Measurements from ENCODE around the gene RPRD2. TPM values are rescaled to one million over a fixed set of nuclear protein-coding genes. Genes with fewer than 3 reads are reported as not detected.
A peak's percentile ranks its signal among the peaks of the same experiment; 100 is the strongest.
"Not testable (repeated sequence)": the region's sequence is repeated elsewhere in the genome, so short reads cannot be mapped to it uniquely, and the experiment has no call there.

RPRD2 gene
- total RNA-seq, result 12.0 TPM

- peak within 1 kb of the TSS; percentile 92 to 97 (median 93) for H3K4me3 ChIP-seq (ENCODE audit: low read length in 3 of 3)
- H3K36me3 ChIP-seq (ENCODE audit: control insufficient read depth in 3 of 3, insufficient read depth in 3 of 3, low read length in 3 of 3), result no peaks in the 10 kb centered on the region
- no peaks in the 10 kb centered on the region for H3K9me3 ChIP-seq (ENCODE audit: control insufficient read depth in 3 of 3, low read length in 3 of 3)
- H3K4me1 ChIP-seq (ENCODE audit: control insufficient read depth in 3 of 3, insufficient read depth in 3 of 3, low read length in 3 of 3), result peaks cover 10 to 20% (median 13%) of the 10 kb centered on the region in 3 donors
- peak within 1 kb of the TSS; percentile 93 to 99 (median 99) for H3K9ac ChIP-seq (ENCODE audit: low read depth in 1 of 3, low read length in 3 of 3)
- H3K27me3 ChIP-seq (ENCODE audit: control insufficient read depth in 3 of 3, insufficient read depth in 3 of 3, low read length in 3 of 3), result no peaks in the 10 kb centered on the region
- peak within 1 kb of the TSS; percentile 97 for H3K27ac ChIP-seq (ENCODE audit: low read depth, low read length)
Measured at GRCh38 chr1:150363426-150364230, at the start of gene RPRD2. TSS of gene RPRD2 (plus strand) at chr1:150364147. CDS start at chr1:150364715, 568 bp downstream.

- not testable (repeated sequence) for H3K36me3 ChIP-seq (ENCODE audit: control insufficient read depth in 3 of 3, insufficient read depth in 3 of 3, low read length in 3 of 3)
Measured at GRCh38 chr1:150314691-150315090, 49.3 kb upstream of the RPRD2 start.

GRCh38 chr1:150320667-150320978 is 43.3 kb upstream of the RPRD2 start:
- Histone ChIP-seq H3K27me3 (ENCODE audit: control insufficient read depth in 3 of 3, insufficient read depth in 3 of 3, low read length in 3 of 3) (no peaks in the 10 kb centered on the region), H3K9ac (ENCODE audit: low read depth in 1 of 3, low read length in 3 of 3) (peak overlapping the region in 1 of 3 donors; percentile 92), H3K4me3 (ENCODE audit: low read length in 3 of 3) (peak overlapping the region; percentile 94 to 98 (median 97)), H3K36me3 (ENCODE audit: control insufficient read depth in 3 of 3, insufficient read depth in 3 of 3, low read length in 3 of 3) (peaks cover 5 to 10% (median 6%) of the 10 kb centered on the region in 3 donors), H3K4me1 (ENCODE audit: control insufficient read depth in 3 of 3, insufficient read depth in 3 of 3, low read length in 3 of 3) (peaks cover 6 to 14% (median 7%) of the 10 kb centered on the region in 3 donors), H3K9me3 (ENCODE audit: control insufficient read depth in 3 of 3, low read length in 3 of 3) (no peaks in the 10 kb centered on the region), H3K27ac (ENCODE audit: low read depth, low read length) (peak overlapping the region; percentile 89)

More at GRCh38 chr1:150314691-150315090, 49.3 kb upstream of the RPRD2 start:
- H3K4me3 ChIP-seq (ENCODE audit: low read length in 3 of 3); H3K9ac ChIP-seq (ENCODE audit: low read depth in 1 of 3, low read length in 3 of 3); H3K27me3 ChIP-seq (ENCODE audit: control insufficient read depth in 3 of 3, insufficient read depth in 3 of 3, low read length in 3 of 3); H3K27ac ChIP-seq (ENCODE audit: low read depth, low read length); H3K9me3 ChIP-seq (ENCODE audit: control insufficient read depth in 3 of 3, low read length in 3 of 3); H3K4me1 ChIP-seq (ENCODE audit: control insufficient read depth in 3 of 3, insufficient read depth in 3 of 3, low read length in 3 of 3): not testable (repeated sequence)

- Histone ChIP-seq H3K4me1 (ENCODE audit: control insufficient read depth in 3 of 3, insufficient read depth in 3 of 3, low read length in 3 of 3) (peaks cover 6 to 14% (median 7%) of the 10 kb centered on the region in 3 donors), H3K4me3 (ENCODE audit: low read length in 3 of 3) (peak overlapping the region; percentile 94 to 98 (median 97)), H3K27me3 (ENCODE audit: control insufficient read depth in 3 of 3, insufficient read depth in 3 of 3, low read length in 3 of 3) (no peaks in the 10 kb centered on the region), H3K36me3 (ENCODE audit: control insufficient read depth in 3 of 3, insufficient read depth in 3 of 3, low read length in 3 of 3) (peaks cover 15 to 22% (median 17%) of the 10 kb centered on the region in 3 donors), H3K9me3 (ENCODE audit: control insufficient read depth in 3 of 3, low read length in 3 of 3) (no peaks in the 10 kb centered on the region), H3K9ac (ENCODE audit: low read depth in 1 of 3, low read length in 3 of 3) (peak overlapping the region; percentile 92 to 93 (median 92)), H3K27ac (ENCODE audit: low read depth, low read length) (peak overlapping the region; percentile 89)
Measured at GRCh38 chr1:150321826-150322166, 42.2 kb upstream of the RPRD2 start.

GRCh38 chr1:150322310-150322709 is 41.6 kb upstream of the RPRD2 start:
- H3K27me3 ChIP-seq (ENCODE audit: control insufficient read depth in 3 of 3, insufficient read depth in 3 of 3, low read length in 3 of 3), result no peaks in the 10 kb centered on the region
- H3K9ac ChIP-seq (ENCODE audit: low read depth in 1 of 3, low read length in 3 of 3), result peak overlapping the region; percentile 92 to 93 (median 92)
- H3K36me3 ChIP-seq (ENCODE audit: control insufficient read depth in 3 of 3, insufficient read depth in 3 of 3, low read length in 3 of 3), result peaks cover 20 to 25% (median 20%) of the 10 kb centered on the region in 3 donors
- peak overlapping the region; percentile 89 for H3K27ac ChIP-seq (ENCODE audit: low read depth, low read length)
- H3K4me3 ChIP-seq (ENCODE audit: low read length in 3 of 3), result peak overlapping the region; percentile 94 to 98 (median 97)
- peaks cover 6 to 14% (median 7%) of the 10 kb centered on the region in 3 donors for H3K4me1 ChIP-seq (ENCODE audit: control insufficient read depth in 3 of 3, insufficient read depth in 3 of 3, low read length in 3 of 3)
- H3K9me3 ChIP-seq (ENCODE audit: control insufficient read depth in 3 of 3, low read length in 3 of 3), result no peaks in the 10 kb centered on the region

GRCh38 chr1:150332651-150333290 is 31.2 kb upstream of the RPRD2 start:
- Histone ChIP-seq H3K4me1 (ENCODE audit: control insufficient read depth in 3 of 3, insufficient read depth in 3 of 3, low read length in 3 of 3) (no peaks in the 10 kb centered on the region), H3K9ac (ENCODE audit: low read depth in 1 of 3, low read length in 3 of 3) (no peak overlapping the region), H3K36me3 (ENCODE audit: control insufficient read depth in 3 of 3, insufficient read depth in 3 of 3, low read length in 3 of 3) (peaks cover 51 to 71% (median 56%) of the 10 kb centered on the region in 3 donors), H3K9me3 (ENCODE audit: control insufficient read depth in 3 of 3, low read length in 3 of 3) (no peaks in the 10 kb centered on the region), H3K27ac (ENCODE audit: low read depth, low read length) (no peak overlapping the region), H3K4me3 (ENCODE audit: low read length in 3 of 3) (no peak overlapping the region), H3K27me3 (ENCODE audit: control insufficient read depth in 3 of 3, insufficient read depth in 3 of 3, low read length in 3 of 3) (no peaks in the 10 kb centered on the region)

GRCh38 chr1:150346316-150346715 is 17.6 kb upstream of the RPRD2 start:
- Histone ChIP-seq H3K4me1 (ENCODE audit: control insufficient read depth in 3 of 3, insufficient read depth in 3 of 3, low read length in 3 of 3) (no peaks in the 10 kb centered on the region), H3K9ac (ENCODE audit: low read depth in 1 of 3, low read length in 3 of 3) (no peak overlapping the region), H3K4me3 (ENCODE audit: low read length in 3 of 3) (no peak overlapping the region), H3K36me3 (ENCODE audit: control insufficient read depth in 3 of 3, insufficient read depth in 3 of 3, low read length in 3 of 3) (peaks cover 25 to 57% (median 55%) of the 10 kb centered on the region in 3 donors), H3K27me3 (ENCODE audit: control insufficient read depth in 3 of 3, insufficient read depth in 3 of 3, low read length in 3 of 3) (no peaks in the 10 kb centered on the region), H3K27ac (ENCODE audit: low read depth, low read length) (no peak overlapping the region), H3K9me3 (ENCODE audit: control insufficient read depth in 3 of 3, low read length in 3 of 3) (no peaks in the 10 kb centered on the region)

- Histone ChIP-seq H3K9me3 (ENCODE audit: control insufficient read depth in 3 of 3, low read length in 3 of 3) (no peaks in the 10 kb centered on the region), H3K27me3 (ENCODE audit: control insufficient read depth in 3 of 3, insufficient read depth in 3 of 3, low read length in 3 of 3) (no peaks in the 10 kb centered on the region), H3K9ac (ENCODE audit: low read depth in 1 of 3, low read length in 3 of 3) (no peak overlapping the region), H3K4me1 (ENCODE audit: control insufficient read depth in 3 of 3, insufficient read depth in 3 of 3, low read length in 3 of 3) (no peaks in the 10 kb centered on the region), H3K4me3 (ENCODE audit: low read length in 3 of 3) (no peak overlapping the region), H3K27ac (ENCODE audit: low read depth, low read length) (no peak overlapping the region), H3K36me3 (ENCODE audit: control insufficient read depth in 3 of 3, insufficient read depth in 3 of 3, low read length in 3 of 3) (peaks cover 10 to 32% (median 21%) of the 10 kb centered on the region in 3 donors)
Measured at GRCh38 chr1:150352866-150353265, 11.1 kb upstream of the RPRD2 start.

- H3K4me3 ChIP-seq (ENCODE audit: low read length in 3 of 3), result peak overlapping the region; percentile 92 to 97 (median 93)
- peak overlapping the region; percentile 88 to 99 (median 93) for H3K9ac ChIP-seq (ENCODE audit: low read depth in 1 of 3, low read length in 3 of 3)
- no peaks in the 10 kb centered on the region for H3K9me3 ChIP-seq (ENCODE audit: control insufficient read depth in 3 of 3, low read length in 3 of 3)
Measured at GRCh38 chr1:150362721-150363425, 1.1 kb upstream of the RPRD2 start.

More at GRCh38 chr1:150362721-150363425, 1.1 kb upstream of the RPRD2 start:
- H3K27me3 ChIP-seq (ENCODE audit: control insufficient read depth in 3 of 3, insufficient read depth in 3 of 3, low read length in 3 of 3), result no peaks in the 10 kb centered on the region
- peak overlapping the region; percentile 97 for H3K27ac ChIP-seq (ENCODE audit: low read depth, low read length)
- peaks cover 10 to 20% (median 13%) of the 10 kb centered on the region in 3 donors for H3K4me1 ChIP-seq (ENCODE audit: control insufficient read depth in 3 of 3, insufficient read depth in 3 of 3, low read length in 3 of 3)
- H3K36me3 ChIP-seq (ENCODE audit: control insufficient read depth in 3 of 3, insufficient read depth in 3 of 3, low read length in 3 of 3), result no peaks in the 10 kb centered on the region
